Lower leg skin (tissue), 3 donors: Measurements from ENCODE around the gene TPST1.

Experiments used
- POLR2A ChIP-seq, 2 donors: fragments of 450-650 bp; IDR thresholded peaks; one replicate each; pipeline ENCODE4 v1.6.1; 2016 to 2017; ENCODE audit warnings: antibody characterized with exemption in 2 of 2, mild to moderate bottlenecking in 1 of 2, moderate library complexity in 1 of 2
- TF ChIP-seq, protein P1 (sequence below), 3 donors: fragments of 450-650 bp; IDR thresholded peaks; one replicate each; pipeline ENCODE4 v1.5.1; 2016; ENCODE audit warnings: antibody characterized with exemption in 3 of 3, mild to moderate bottlenecking in 3 of 3, moderate library complexity in 2 of 3

- TF ChIP-seq, protein P1, sequence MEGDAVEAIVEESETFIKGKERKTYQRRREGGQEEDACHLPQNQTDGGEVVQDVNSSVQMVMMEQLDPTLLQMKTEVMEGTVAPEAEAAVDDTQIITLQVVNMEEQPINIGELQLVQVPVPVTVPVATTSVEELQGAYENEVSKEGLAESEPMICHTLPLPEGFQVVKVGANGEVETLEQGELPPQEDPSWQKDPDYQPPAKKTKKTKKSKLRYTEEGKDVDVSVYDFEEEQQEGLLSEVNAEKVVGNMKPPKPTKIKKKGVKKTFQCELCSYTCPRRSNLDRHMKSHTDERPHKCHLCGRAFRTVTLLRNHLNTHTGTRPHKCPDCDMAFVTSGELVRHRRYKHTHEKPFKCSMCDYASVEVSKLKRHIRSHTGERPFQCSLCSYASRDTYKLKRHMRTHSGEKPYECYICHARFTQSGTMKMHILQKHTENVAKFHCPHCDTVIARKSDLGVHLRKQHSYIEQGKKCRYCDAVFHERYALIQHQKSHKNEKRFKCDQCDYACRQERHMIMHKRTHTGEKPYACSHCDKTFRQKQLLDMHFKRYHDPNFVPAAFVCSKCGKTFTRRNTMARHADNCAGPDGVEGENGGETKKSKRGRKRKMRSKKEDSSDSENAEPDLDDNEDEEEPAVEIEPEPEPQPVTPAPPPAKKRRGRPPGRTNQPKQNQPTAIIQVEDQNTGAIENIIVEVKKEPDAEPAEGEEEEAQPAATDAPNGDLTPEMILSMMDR (IDR thresholded peaks at IDR 0.05), result no peak
- TF ChIP-seq POLR2A (IDR thresholded peaks at IDR 0.05), result no peak
Measured at GRCh38 chr7:66357087-66357486, 152.0 kb downstream of the TPST1 start.
